Measurements from ENCODE around the gene SYMPK.

- TF ChIP-seq EP300 (IDR thresholded peaks at IDR 0.05), result no peak
- TF ChIP-seq CTCF (IDR thresholded peaks at IDR 0.05), result no peak
Measured at GRCh38 chr19:45887200-45887710, 24.3 kb upstream of the SYMPK start.
